Endothelial cell of umbilical vein (primary cell): ENCODE measurements around the gene RASSF3. TPM values are rescaled to one million over a fixed set of nuclear protein-coding genes. Genes with fewer than 3 reads are reported as not detected.

Experiments
- BruUV-seq: library from RNA; stranded (reverse); fragments of 400-500 nt; replicated peaks from 2 replicates; lab custom pipeline; 2021; lab: Mats Ljungman, UMichigan
- CTCF ChIA-PET: fragments of 300-600, 350-600 bp; sonication (Branson Sonifier 250); formaldehyde crosslinking; loops from one replicate; lab custom pipeline; 2021; ENCODE audit warnings: antibody characterized with exemption, inconsistent platforms; lab: Charles Lee
- POLR2A ChIA-PET: fragments of 300-600, 350-600 bp; sonication (Branson Sonifier 250); formaldehyde crosslinking; loops from one replicate; lab custom pipeline; 2021; ENCODE audit warnings: antibody characterized with exemption, inconsistent platforms; lab: Charles Lee
- DNase-seq: peaks from one replicate; pipeline ENCODE4 v3.0.0-alpha.2; 2011; ENCODE audit warnings: low read depth, low spot score
- FAIRE-seq: peaks from 2 replicates; lab custom pipeline; 2011; peaks lifted over from hg19 to GRCh38; lab: Jason Lieb, UNC
- H2AFZ ChIP-seq: 2 replicates; pipeline ENCODE4 v1.6.0; 2012; ENCODE audit warnings: low read depth, low read length, control low read depth, inconsistent platforms
- H3K27ac ChIP-seq: 2 replicates; pipeline ENCODE4 v1.5.1; 2011; ENCODE audit warnings: low read depth, mild to moderate bottlenecking, control low read depth, low read length, moderate library complexity; ENCODE audit not compliant: insufficient read depth
- H3K27me3 ChIP-seq, 2 experiments: 2 replicates each; pipeline versions ENCODE4 v1.6.0 to v1.6.1; 2011; ENCODE audit warnings: low read length in 2 of 2, mixed read lengths in 1 of 2; ENCODE audit not compliant: control insufficient read depth in 2 of 2, insufficient read depth in 2 of 2
- H3K36me3 ChIP-seq, 2 experiments: 2 replicates in 1 of 2; 3 replicates in 1 of 2; pipeline ENCODE4 v1.5.1; 2011; ENCODE audit warnings: low read length in 2 of 2, mild to moderate bottlenecking in 1 of 2, moderate library complexity in 1 of 2; ENCODE audit not compliant: control insufficient read depth in 2 of 2, insufficient read depth in 2 of 2; ENCODE audit errors: extremely low read depth in 1 of 2
- H3K4me1 ChIP-seq: 3 replicates; pipeline ENCODE4 v1.5.1; 2011; ENCODE audit warnings: mild to moderate bottlenecking, low read length; ENCODE audit not compliant: control insufficient read depth, insufficient read depth; ENCODE audit errors: extremely low read depth
- H3K4me2 ChIP-seq: 2 replicates; pipeline ENCODE4 v1.6.1; 2011; ENCODE audit warnings: low read length, control low read depth, mixed read lengths; ENCODE audit not compliant: insufficient read depth
- H3K4me3 ChIP-seq, 3 experiments: fragments of 200-600 bp in 1 of 3; sonication (generic), shearing (Covaris generic) in 1 of 3; replicated peaks in 1 of 3; 2 replicates each; pipeline ENCODE4 v1.5.1; 2011 to 2016; ENCODE audit warnings: control low read depth in 3 of 3, low read length in 3 of 3, mild to moderate bottlenecking in 2 of 3, inconsistent platforms in 1 of 3, low read depth in 1 of 3, moderate library complexity in 1 of 3; ENCODE audit not compliant: insufficient read depth in 1 of 3
- H3K79me2 ChIP-seq: 2 replicates; pipeline ENCODE4 v1.6.0; 2012; ENCODE audit warnings: low read length, inconsistent platforms; ENCODE audit not compliant: control insufficient read depth, insufficient read depth
- H3K9ac ChIP-seq: replicated peaks from 2 replicates; pipeline ENCODE3; 2011; ENCODE audit warnings: low read length, control low read depth; ENCODE audit not compliant: insufficient read depth; ENCODE audit errors: extremely low read depth
- H3K9me1 ChIP-seq: replicated peaks from 3 replicates; pipeline ENCODE4 v1.6.0; 2011; ENCODE audit warnings: mild to moderate bottlenecking, low read length; ENCODE audit not compliant: control insufficient read depth, insufficient read depth; ENCODE audit errors: extremely low read depth
- H3K9me3 ChIP-seq: replicated peaks from 2 replicates; pipeline ENCODE4 v1.5.1; 2012; ENCODE audit warnings: low read length, inconsistent platforms; ENCODE audit not compliant: control insufficient read depth, insufficient read depth
- H4K20me1 ChIP-seq: replicated peaks from 2 replicates; pipeline ENCODE3; 2011; ENCODE audit warnings: mild to moderate bottlenecking, low read length; ENCODE audit not compliant: control insufficient read depth, insufficient read depth; ENCODE audit errors: extremely low read depth
- EZH2 ChIP-seq: IDR thresholded peaks from 2 replicates; pipeline ENCODE4 v1.6.1; 2012; ENCODE audit warnings: borderline replicate concordance, low read depth, mild to moderate bottlenecking, moderate library complexity, low read length, inconsistent platforms; ENCODE audit not compliant: severe bottlenecking
- FOS ChIP-seq: IDR thresholded peaks from 2 replicates; pipeline ENCODE4 v1.6.1; 2011; ENCODE audit warnings: mild to moderate bottlenecking, low read length, moderate library complexity, borderline replicate concordance; ENCODE audit not compliant: insufficient read depth
- GATA2 ChIP-seq: IDR thresholded peaks from 2 replicates; pipeline ENCODE4 v1.7.0; 2011; ENCODE audit warnings: low read depth, mild to moderate bottlenecking, moderate library complexity, mixed read lengths, low read length; ENCODE audit not compliant: insufficient read length, insufficient read depth
- JUN ChIP-seq: IDR thresholded peaks from 2 replicates; pipeline ENCODE4 v1.6.1; 2011; ENCODE audit warnings: borderline replicate concordance, low read depth; ENCODE audit not compliant: insufficient read length, insufficient read depth
- MYC ChIP-seq: IDR thresholded peaks from one replicate; pipeline ENCODE4 v1.6.1; 2011; ENCODE audit warnings: mild to moderate bottlenecking, low read depth, low read length
- POLR2A ChIP-seq: IDR thresholded peaks from 2 replicates; pipeline ENCODE4 v1.6.1; 2012; ENCODE audit warnings: low read depth, mild to moderate bottlenecking, control low read depth, low read length
- POLR2AphosphoS5 ChIP-seq: IDR thresholded peaks from 2 replicates; pipeline ENCODE4 v1.6.1; 2012; ENCODE audit warnings: low read depth, mild to moderate bottlenecking, control low read depth, low read length, moderate library complexity; ENCODE audit not compliant: insufficient read depth
- dilution Hi-C: fragments of 300-500 bp; cut with MboI; formaldehyde crosslinking; loops from one replicate; pipeline ENCODE4 v1.15.0; 2019; ENCODE audit warnings: low sequenced_read_pairs; ENCODE audit not compliant: extremely low pct_ligation_motif_present
- intact Hi-C: fragments of 100-400 bp; cut with micrococcal nuclease; formaldehyde crosslinking; loops from one replicate; pipeline ENCODE4 v1.10.0; 2022
- polyA plus RNA-seq, 4 experiments: library from polyadenylated mRNA; depleted of rRNA in 3 of 4; stranded (reverse) in 3 of 4; unstranded in 1 of 4; fragments of >200 nt; gene quantifications; 2 replicates each; pipeline versions ENCODE4 v1.2.1 to v1.2.3, GENCODE V29; 2011 to 2012; ENCODE audit warnings: missing spikeins in 1 of 4
- total RNA-seq: library from RNA; stranded (reverse); gene quantifications from 2 replicates; pipeline ENCODE4 v1.2.3, GENCODE V29; 2021
- TF ChIP-seq, protein P1 (sequence below): IDR thresholded peaks from 2 replicates; pipeline ENCODE4 v1.6.1; 2011; ENCODE audit not compliant: insufficient read depth, insufficient read length
- TF ChIP-seq, protein P2 (sequence below), 2 donors: IDR thresholded peaks; 1 replicate in 1 of 2; 2 replicates in 1 of 2; pipeline ENCODE4 v1.5.1; 2011; ENCODE audit warnings: low read length in 2 of 2, mild to moderate bottlenecking in 2 of 2, moderate library complexity in 2 of 2, control low read depth in 1 of 2, inconsistent platforms in 1 of 2, low read depth in 1 of 2; ENCODE audit not compliant: insufficient read depth in 1 of 2; ENCODE audit errors: extremely low read depth in 1 of 2

Gene RASSF3
- total and polyA plus RNA-seq, 2 donors (not counting 3 experiments of a cell fraction or from before 2014, with no cell fraction given): 20.2 to 60.8 TPM

DNA sequence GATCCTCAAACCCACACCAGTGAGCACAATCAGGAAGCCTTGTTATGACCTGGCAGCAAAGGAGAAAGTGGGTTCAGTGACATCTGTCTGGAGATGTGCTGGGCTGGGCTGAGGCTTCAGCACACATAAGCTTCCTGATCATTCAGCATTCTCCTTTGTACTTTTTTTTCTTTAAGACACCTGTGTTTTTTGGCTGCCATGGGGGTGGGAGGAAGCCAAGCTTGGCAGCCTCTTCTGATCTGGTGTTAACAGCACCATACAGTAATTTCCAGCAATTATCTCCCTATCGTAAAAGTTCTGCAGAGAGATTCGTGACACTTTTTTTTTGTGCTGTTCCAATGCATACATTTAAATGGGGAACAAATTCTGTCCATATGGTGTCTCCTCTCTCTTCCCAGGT, 38.9 kb upstream of the RASSF3 start:
- H3K27ac ChIP-seq: no peak overlapping the region
- H3K4me2 ChIP-seq: no peak overlapping the region
- dilution Hi-C loops: no loop called here
- TF ChIP-seq MYC: no peak
- TF ChIP-seq, protein P1, sequence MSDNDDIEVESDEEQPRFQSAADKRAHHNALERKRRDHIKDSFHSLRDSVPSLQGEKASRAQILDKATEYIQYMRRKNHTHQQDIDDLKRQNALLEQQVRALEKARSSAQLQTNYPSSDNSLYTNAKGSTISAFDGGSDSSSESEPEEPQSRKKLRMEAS: no peak
- no peak for TF ChIP-seq JUN
- no peak for TF ChIP-seq EZH2
- TF ChIP-seq, protein P2, sequence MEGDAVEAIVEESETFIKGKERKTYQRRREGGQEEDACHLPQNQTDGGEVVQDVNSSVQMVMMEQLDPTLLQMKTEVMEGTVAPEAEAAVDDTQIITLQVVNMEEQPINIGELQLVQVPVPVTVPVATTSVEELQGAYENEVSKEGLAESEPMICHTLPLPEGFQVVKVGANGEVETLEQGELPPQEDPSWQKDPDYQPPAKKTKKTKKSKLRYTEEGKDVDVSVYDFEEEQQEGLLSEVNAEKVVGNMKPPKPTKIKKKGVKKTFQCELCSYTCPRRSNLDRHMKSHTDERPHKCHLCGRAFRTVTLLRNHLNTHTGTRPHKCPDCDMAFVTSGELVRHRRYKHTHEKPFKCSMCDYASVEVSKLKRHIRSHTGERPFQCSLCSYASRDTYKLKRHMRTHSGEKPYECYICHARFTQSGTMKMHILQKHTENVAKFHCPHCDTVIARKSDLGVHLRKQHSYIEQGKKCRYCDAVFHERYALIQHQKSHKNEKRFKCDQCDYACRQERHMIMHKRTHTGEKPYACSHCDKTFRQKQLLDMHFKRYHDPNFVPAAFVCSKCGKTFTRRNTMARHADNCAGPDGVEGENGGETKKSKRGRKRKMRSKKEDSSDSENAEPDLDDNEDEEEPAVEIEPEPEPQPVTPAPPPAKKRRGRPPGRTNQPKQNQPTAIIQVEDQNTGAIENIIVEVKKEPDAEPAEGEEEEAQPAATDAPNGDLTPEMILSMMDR (IDR thresholded peaks at IDR 0.05; ENCODE audit: extremely low read depth in 1 of 2, insufficient read depth in 1 of 2, low read depth in 1 of 2, low read length in 2 of 2): no peak
- TF ChIP-seq FOS: no peak
- no peak for TF ChIP-seq GATA2
- TF ChIP-seq POLR2AphosphoS5: no peak
- no peak for TF ChIP-seq POLR2A
- H4K20me1 ChIP-seq: no peaks in the 10 kb centered on the region
- no peaks in the 10 kb centered on the region for H3K9me1 ChIP-seq
- H2AFZ ChIP-seq: no peak overlapping the region
- DNase-seq (no peak), FAIRE-seq (no peak)
- no peaks in the 10 kb centered on the region for H3K36me3 ChIP-seq
- no TSS peak for BruUV-seq
- intact Hi-C loops: no loop called here
- peaks cover 0 to 2% of the 10 kb centered on the region in 2 experiments for H3K27me3 ChIP-seq
- H3K4me3 ChIP-seq: no peak overlapping the region
- H3K4me1 ChIP-seq: no peaks in the 10 kb centered on the region
- CTCF ChIA-PET: interaction anchor here (1.2 to 4.3 kb wide), 4 partner anchors 12 to 126 kb away, joined by 3 to 23 read pairs (median 7); no protein-coding TSS in a partner anchor
- H3K9ac ChIP-seq: no peak overlapping the region
- no peaks in the 10 kb centered on the region for H3K79me2 ChIP-seq
- H3K9me3 ChIP-seq: no peaks in the 10 kb centered on the region
- POLR2A ChIA-PET: no interaction called here
